Mucosa of stomach (tissue), 1 donor: ENCODE data around the gene NEK7.

Source experiments
- H3K27me3 ChIP-seq: one replicate; pipeline ENCODE4 v1.7.0; 2013; ENCODE audit warnings: mild to moderate bottlenecking, low read length; ENCODE audit not compliant: control insufficient read depth, insufficient read depth
- H3K36me3 ChIP-seq: one replicate; pipeline ENCODE4 v1.7.0; 2013; ENCODE audit warnings: low read length; ENCODE audit not compliant: control insufficient read depth, insufficient read depth
- H3K4me1 ChIP-seq: one replicate; pipeline ENCODE4 v1.7.0; 2013; ENCODE audit warnings: mild to moderate bottlenecking, low read length; ENCODE audit not compliant: control insufficient read depth, insufficient read depth
- H3K4me3 ChIP-seq: one replicate; pipeline ENCODE4 v1.7.0; 2013; ENCODE audit warnings: low read length
- H3K9ac ChIP-seq: one replicate; pipeline ENCODE4 v1.7.0; 2013; ENCODE audit warnings: mild to moderate bottlenecking, low read length, moderate library complexity
- H3K9me3 ChIP-seq: one replicate; pipeline ENCODE4 v1.7.0; 2013; ENCODE audit warnings: mild to moderate bottlenecking, low read length, moderate library complexity; ENCODE audit not compliant: control insufficient read depth
- donor health status: Pancreatic carcinoma.

NEK7 gene

GRCh38 chr1:198156745-198157240 lies at the start of gene NEK7:
NEK7 (plus strand) TSS chr1:198156998; CDS start chr1:198232581, 75,583 bp downstream.
- Histone ChIP-seq H3K9ac (peak within 1 kb of the TSS; percentile 92), H3K4me3 (peak within 1 kb of the TSS; percentile 58), H3K4me1 (peaks cover 26% of the 10 kb centered on the region), H3K36me3 (no peaks in the 10 kb centered on the region), H3K9me3 (no peaks in the 10 kb centered on the region), H3K27me3 (no peaks in the 10 kb centered on the region)

GRCh38 chr1:198107091-198107501 lies 49.7 kb upstream of the NEK7 start:
- Histone ChIP-seq H3K4me3 (no peak overlapping the region), H3K27me3 (no peaks in the 10 kb centered on the region), H3K9ac (no peak overlapping the region), H3K4me1 (no peaks in the 10 kb centered on the region), H3K9me3 (no peaks in the 10 kb centered on the region), H3K36me3 (no peaks in the 10 kb centered on the region)

- no peak overlapping the region for H3K9ac ChIP-seq
- H3K4me1 ChIP-seq, result no peaks in the 10 kb centered on the region
- no peaks in the 10 kb centered on the region for H3K9me3 ChIP-seq
- H3K4me3 ChIP-seq, result no peak overlapping the region
- no peaks in the 10 kb centered on the region for H3K27me3 ChIP-seq
- H3K36me3 ChIP-seq, result no peaks in the 10 kb centered on the region
Observed at GRCh38 chr1:198108636-198109370, 48.0 kb upstream of the NEK7 start.

GRCh38 chr1:198109371-198109715 lies 47.5 kb upstream of the NEK7 start:
- Histone ChIP-seq H3K36me3 (no peaks in the 10 kb centered on the region), H3K4me3 (no peak overlapping the region), H3K27me3 (no peaks in the 10 kb centered on the region), H3K4me1 (no peaks in the 10 kb centered on the region), H3K9me3 (no peaks in the 10 kb centered on the region), H3K9ac (no peak overlapping the region)

- no peaks in the 10 kb centered on the region for H3K36me3 ChIP-seq
- no peaks in the 10 kb centered on the region for H3K27me3 ChIP-seq
- H3K4me3 ChIP-seq, result no peak overlapping the region
- H3K9me3 ChIP-seq, result no peaks in the 10 kb centered on the region
- H3K9ac ChIP-seq, result no peak overlapping the region
- no peaks in the 10 kb centered on the region for H3K4me1 ChIP-seq
Observed at GRCh38 chr1:198113342-198113750, 43.5 kb upstream of the NEK7 start.

- H3K36me3 ChIP-seq, result no peaks in the 10 kb centered on the region
- no peaks in the 10 kb centered on the region for H3K9me3 ChIP-seq
- no peak overlapping the region for H3K4me3 ChIP-seq
- no peaks in the 10 kb centered on the region for H3K4me1 ChIP-seq
- no peaks in the 10 kb centered on the region for H3K27me3 ChIP-seq
- no peak overlapping the region for H3K9ac ChIP-seq
Observed at GRCh38 chr1:198116069-198116468, 40.7 kb upstream of the NEK7 start.

- no peaks in the 10 kb centered on the region for H3K9me3 ChIP-seq
- H3K4me3 ChIP-seq, result no peak overlapping the region
Observed at GRCh38 chr1:198116469-198116868, 40.3 kb upstream of the NEK7 start.

GRCh38 chr1:198117267-198117666 lies 39.5 kb upstream of the NEK7 start:
- H3K4me3 ChIP-seq, result no peak overlapping the region
- no peaks in the 10 kb centered on the region for H3K27me3 ChIP-seq
- H3K9me3 ChIP-seq, result no peaks in the 10 kb centered on the region
- H3K9ac ChIP-seq, result no peak overlapping the region
- H3K4me1 ChIP-seq, result no peaks in the 10 kb centered on the region
- no peaks in the 10 kb centered on the region for H3K36me3 ChIP-seq

More at GRCh38 chr1:198116469-198116868, 40.3 kb upstream of the NEK7 start:
- no peaks in the 10 kb centered on the region for H3K36me3 ChIP-seq
- H3K4me1 ChIP-seq, result no peaks in the 10 kb centered on the region
- H3K27me3 ChIP-seq, result no peaks in the 10 kb centered on the region
- H3K9ac ChIP-seq, result no peak overlapping the region

GRCh38 chr1:198118134-198118533 lies 38.7 kb upstream of the NEK7 start:
- no peak overlapping the region for H3K9ac ChIP-seq
- H3K9me3 ChIP-seq, result no peaks in the 10 kb centered on the region
- no peaks in the 10 kb centered on the region for H3K4me1 ChIP-seq
- H3K36me3 ChIP-seq, result no peaks in the 10 kb centered on the region
- H3K4me3 ChIP-seq, result no peak overlapping the region
- no peaks in the 10 kb centered on the region for H3K27me3 ChIP-seq

GRCh38 chr1:198119906-198120305 lies 36.9 kb upstream of the NEK7 start:
- Histone ChIP-seq H3K9ac (no peak overlapping the region), H3K27me3 (no peaks in the 10 kb centered on the region), H3K4me1 (no peaks in the 10 kb centered on the region), H3K9me3 (no peaks in the 10 kb centered on the region), H3K4me3 (no peak overlapping the region), H3K36me3 (no peaks in the 10 kb centered on the region)

GRCh38 chr1:198121056-198121826 lies 35.6 kb upstream of the NEK7 start:
- Histone ChIP-seq H3K9ac (no peak overlapping the region), H3K4me1 (no peaks in the 10 kb centered on the region), H3K36me3 (no peaks in the 10 kb centered on the region), H3K4me3 (no peak overlapping the region), H3K9me3 (no peaks in the 10 kb centered on the region), H3K27me3 (no peaks in the 10 kb centered on the region)

- Histone ChIP-seq H3K9me3 (no peaks in the 10 kb centered on the region), H3K36me3 (no peaks in the 10 kb centered on the region), H3K9ac (no peak overlapping the region), H3K27me3 (no peaks in the 10 kb centered on the region), H3K4me1 (no peaks in the 10 kb centered on the region), H3K4me3 (no peak overlapping the region)
Observed at GRCh38 chr1:198122693-198123092, 34.1 kb upstream of the NEK7 start.
